Loucy (cell line): ENCODE data around the gene ZNF274.
A peak's percentile ranks its signal among the peaks of the same experiment; 100 is the strongest.

ENCODE experiments used
- H2AFZ ChIP-seq: fragments of 200-600 bp; sonication (generic); 2 replicates; pipeline ENCODE4 v1.6.0; 2016; ENCODE audit warnings: antibody characterized with exemption, mild to moderate bottlenecking, low read length, moderate library complexity
- H3F3A ChIP-seq: fragments of 200-600 bp; 2 replicates; pipeline ENCODE4 v1.6.0; 2016; ENCODE audit warnings: antibody characterized with exemption, low read depth, mild to moderate bottlenecking
- H3K27me3 ChIP-seq: fragments of 200-600 bp; sonication (generic); 2 replicates; pipeline ENCODE4 v1.6.1; 2014; ENCODE audit warnings: low read length, mild to moderate bottlenecking; ENCODE audit not compliant: insufficient read depth, poor library complexity, severe bottlenecking
- H3K36me3 ChIP-seq: fragments of 200-600 bp; sonication (generic); 2 replicates; pipeline ENCODE4 v1.6.1; 2016; ENCODE audit warnings: low read length; ENCODE audit not compliant: insufficient read depth
- H3K4me1 ChIP-seq: fragments of 200-600 bp; sonication (generic); 2 replicates; pipeline ENCODE4 v1.5.1; 2014; ENCODE audit warnings: low read length, mild to moderate bottlenecking; ENCODE audit not compliant: insufficient read depth, poor library complexity, severe bottlenecking
- H3K4me2 ChIP-seq: fragments of 200-600 bp; sonication (generic); 2 replicates; pipeline ENCODE4 v1.6.0; 2014; ENCODE audit warnings: antibody characterized with exemption, low read length, low read depth, mild to moderate bottlenecking; ENCODE audit not compliant: poor library complexity, severe bottlenecking
- H3K4me3 ChIP-seq: fragments of 200-600 bp; sonication (generic); 2 replicates; pipeline ENCODE4 v1.5.1; 2014; ENCODE audit warnings: low read length, mild to moderate bottlenecking, mixed read lengths; ENCODE audit not compliant: poor library complexity, severe bottlenecking
- H3K79me2 ChIP-seq: fragments of 200-600 bp; sonication (generic); 2 replicates; pipeline ENCODE4 v1.6.1; 2014; ENCODE audit warnings: low read length; ENCODE audit not compliant: insufficient read depth
- H3K9ac ChIP-seq: fragments of 200-600 bp; sonication (generic); 2 replicates; pipeline ENCODE4 v1.6.0; 2014; ENCODE audit warnings: mild to moderate bottlenecking, low read depth, low read length, moderate library complexity; ENCODE audit not compliant: poor library complexity, severe bottlenecking
- H3K9me2 ChIP-seq: fragments of 200-600 bp; sonication (generic); replicated peaks from 2 replicates; pipeline ENCODE4 v1.6.1; 2016; ENCODE audit warnings: low read depth, low read length, mixed read lengths
- H3K9me3 ChIP-seq: fragments of 200-600 bp; sonication (generic); 2 replicates; pipeline ENCODE4 v1.6.1; 2014; ENCODE audit warnings: mild to moderate bottlenecking, antibody characterized with exemption, low read length, low read depth; ENCODE audit not compliant: insufficient read depth
- H4K20me1 ChIP-seq: fragments of 200-600 bp; sonication (generic); 2 replicates; pipeline ENCODE4 v1.6.0; 2014; ENCODE audit warnings: antibody characterized with exemption, low read length, mild to moderate bottlenecking; ENCODE audit not compliant: insufficient read depth, poor library complexity, severe bottlenecking
- EZH2phosphoT487 ChIP-seq: fragments of 200-600 bp; IDR thresholded peaks from 2 replicates; pipeline ENCODE4 v1.6.1; 2018; ENCODE audit warnings: antibody characterized with exemption, mild to moderate bottlenecking, moderate library complexity, borderline replicate concordance
- TF ChIP-seq, protein P1 (sequence below): fragments of 200-600 bp; sonication (generic); conservative IDR thresholded peaks from 2 replicates; pipeline ENCODE4 v1.5.1; 2014; ENCODE audit warnings: mild to moderate bottlenecking, antibody characterized with exemption, low read length

ZNF274 gene

GRCh38 chr19:58150328-58150921, 32.4 kb upstream of the ZNF274 start, which contains the start of gene ZNF329:
TSS of gene ZNF329 (minus strand) at chr19:58150789. CDS start at chr19:58129503, 21,286 bp downstream.
- Histone ChIP-seq H3K4me1 (peaks cover 20% of the 10 kb centered on the region), H3F3A (no peaks in the 10 kb centered on the region), H4K20me1 (no peaks in the 10 kb centered on the region), H2AFZ (peak within 1 kb of the TSS; percentile 95), H3K9me3 (peaks cover 8% of the 10 kb centered on the region; the same call in 1 of the 2 replicates), H3K9ac (peak within 1 kb of the TSS; percentile 90), H3K79me2 (peaks cover 37% of the 10 kb centered on the region), H3K4me3 (peak within 1 kb of the TSS; percentile 92), H3K36me3 (no peaks in the 10 kb centered on the region), H3K4me2 (peak within 1 kb of the TSS; percentile 74), H3K27me3 (no peaks in the 10 kb centered on the region), H3K9me2 (no peaks in the 10 kb centered on the region)
- no peak for TF ChIP-seq EZH2phosphoT487
- TF ChIP-seq, protein P1, sequence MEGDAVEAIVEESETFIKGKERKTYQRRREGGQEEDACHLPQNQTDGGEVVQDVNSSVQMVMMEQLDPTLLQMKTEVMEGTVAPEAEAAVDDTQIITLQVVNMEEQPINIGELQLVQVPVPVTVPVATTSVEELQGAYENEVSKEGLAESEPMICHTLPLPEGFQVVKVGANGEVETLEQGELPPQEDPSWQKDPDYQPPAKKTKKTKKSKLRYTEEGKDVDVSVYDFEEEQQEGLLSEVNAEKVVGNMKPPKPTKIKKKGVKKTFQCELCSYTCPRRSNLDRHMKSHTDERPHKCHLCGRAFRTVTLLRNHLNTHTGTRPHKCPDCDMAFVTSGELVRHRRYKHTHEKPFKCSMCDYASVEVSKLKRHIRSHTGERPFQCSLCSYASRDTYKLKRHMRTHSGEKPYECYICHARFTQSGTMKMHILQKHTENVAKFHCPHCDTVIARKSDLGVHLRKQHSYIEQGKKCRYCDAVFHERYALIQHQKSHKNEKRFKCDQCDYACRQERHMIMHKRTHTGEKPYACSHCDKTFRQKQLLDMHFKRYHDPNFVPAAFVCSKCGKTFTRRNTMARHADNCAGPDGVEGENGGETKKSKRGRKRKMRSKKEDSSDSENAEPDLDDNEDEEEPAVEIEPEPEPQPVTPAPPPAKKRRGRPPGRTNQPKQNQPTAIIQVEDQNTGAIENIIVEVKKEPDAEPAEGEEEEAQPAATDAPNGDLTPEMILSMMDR, result no peak

- H3F3A ChIP-seq, result no peaks in the 10 kb centered on the region
- H3K9me3 ChIP-seq, result no peaks in the 10 kb centered on the region
- H3K4me3 ChIP-seq, result peak overlapping the region; percentile 100
- H3K79me2 ChIP-seq, result peaks cover 34% of the 10 kb centered on the region
- H3K36me3 ChIP-seq, result no peaks in the 10 kb centered on the region
- peaks cover 20% of the 10 kb centered on the region for H3K4me1 ChIP-seq
- no peaks in the 10 kb centered on the region for H3K9me2 ChIP-seq
- H3K27me3 ChIP-seq, result no peaks in the 10 kb centered on the region
- TF ChIP-seq EZH2phosphoT487, result no peak
- TF ChIP-seq, protein P1, result no peak
- H4K20me1 ChIP-seq, result no peaks in the 10 kb centered on the region
- peak overlapping the region; percentile 74 for H3K4me2 ChIP-seq
- no peak overlapping the region for H3K9ac ChIP-seq
- H2AFZ ChIP-seq, result no peak overlapping the region
Observed at GRCh38 chr19:58153386-58153785, 29.5 kb upstream of the ZNF274 start.

- Histone ChIP-seq H3K36me3 (no peaks in the 10 kb centered on the region), H2AFZ (peak overlapping the region; percentile 100), H3K9ac (peak overlapping the region; percentile 94), H3K27me3 (no peaks in the 10 kb centered on the region), H3K4me2 (peak overlapping the region; percentile 74), H3K9me3 (no peaks in the 10 kb centered on the region), H3K9me2 (no peaks in the 10 kb centered on the region), H4K20me1 (no peaks in the 10 kb centered on the region), H3K4me3 (peak overlapping the region; percentile 100), H3K4me1 (peaks cover 20% of the 10 kb centered on the region), H3F3A (no peaks in the 10 kb centered on the region), H3K79me2 (peaks cover 27% of the 10 kb centered on the region)
- TF ChIP-seq, protein P1, result no peak
- no peak for TF ChIP-seq EZH2phosphoT487
Observed at GRCh38 chr19:58154287-58154678, 28.6 kb upstream of the ZNF274 start.
